ENCODE results near the gene ZNF26. TPM values are rescaled to one million over a fixed set of nuclear protein-coding genes. Genes with fewer than 3 reads are reported as not detected.

ZNF26 gene
- total and polyA plus RNA-seq, 10 of the 15 experiments (the other 5 are each of a cell fraction or from before 2014, with no cell fraction given), result 1.00 to 17.1 (median 10.5) TPM

DNA sequence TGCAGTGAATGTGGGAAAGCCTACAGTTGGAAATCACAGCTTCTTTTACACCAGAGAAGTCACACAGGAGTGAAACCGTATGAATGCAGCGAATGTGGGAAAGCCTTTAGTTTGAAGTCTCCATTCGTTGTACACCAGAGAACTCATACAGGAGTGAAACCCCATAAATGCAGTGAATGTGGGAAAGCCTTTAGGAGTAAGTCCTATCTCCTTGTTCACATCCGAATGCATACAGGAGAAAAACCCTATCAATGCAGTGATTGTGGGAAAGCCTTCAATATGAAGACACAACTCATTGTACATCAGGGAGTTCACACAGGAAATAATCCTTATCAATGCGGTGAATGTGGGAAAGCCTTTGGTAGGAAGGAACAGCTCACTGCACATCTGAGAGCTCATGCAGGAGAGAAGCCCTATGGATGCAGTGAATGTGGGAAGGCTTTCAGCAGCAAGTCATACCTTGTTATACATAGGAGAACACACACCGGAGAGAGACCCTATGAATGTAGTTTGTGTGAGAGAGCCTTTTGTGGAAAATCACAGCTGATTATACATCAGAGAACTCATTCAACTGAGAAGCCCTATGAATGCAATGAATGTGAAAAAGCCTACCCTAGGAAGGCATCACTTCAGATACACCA lies 24.6 kb downstream of the ZNF26 start:
- no peak overlapping the region for H3K27ac ChIP-seq (ENCODE audit: control insufficient read depth, insufficient read depth)
- H4K20me1 ChIP-seq (ENCODE audit: control insufficient read depth, insufficient read depth), result no peaks in the 10 kb centered on the region
- RAD21 ChIA-PET (ENCODE audit: unreplicated experiment), result no interaction called here
- no peaks in the 10 kb centered on the region for H3K4me1 ChIP-seq (ENCODE audit: control insufficient read depth, insufficient read depth, low read length)
- POLR2A ChIA-PET, result no interaction called here
- no peak overlapping the region for H3K4me3 ChIP-seq
- no peak for FAIRE-seq
- in situ Hi-C loops (cut with MboI), result no loop called here
- peak; percentile 56 for TF ChIP-seq KLF5 (IDR thresholded peaks at IDR 0.05; ENCODE audit: partially characterized antibody)
- peak; percentile 44; the same call in 1 of the 2 replicates for TF ChIP-seq CBX5 (IDR thresholded peaks at IDR 0.05; ENCODE audit: low read depth)
- peak; percentile 63 for TF ChIP-seq ZNF274 (IDR thresholded peaks at IDR 0.05; ENCODE audit: insufficient read depth, insufficient read length)
- TF ChIP-seq, protein P1, sequence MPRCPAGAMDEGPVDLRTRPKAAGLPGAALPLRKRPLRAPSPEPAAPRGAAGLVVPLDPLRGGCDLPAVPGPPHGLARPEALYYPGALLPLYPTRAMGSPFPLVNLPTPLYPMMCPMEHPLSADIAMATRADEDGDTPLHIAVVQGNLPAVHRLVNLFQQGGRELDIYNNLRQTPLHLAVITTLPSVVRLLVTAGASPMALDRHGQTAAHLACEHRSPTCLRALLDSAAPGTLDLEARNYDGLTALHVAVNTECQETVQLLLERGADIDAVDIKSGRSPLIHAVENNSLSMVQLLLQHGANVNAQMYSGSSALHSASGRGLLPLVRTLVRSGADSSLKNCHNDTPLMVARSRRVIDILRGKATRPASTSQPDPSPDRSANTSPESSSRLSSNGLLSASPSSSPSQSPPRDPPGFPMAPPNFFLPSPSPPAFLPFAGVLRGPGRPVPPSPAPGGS (IDR thresholded peaks at IDR 0.05; ENCODE audit: borderline replicate concordance, insufficient read depth, low read depth, low read length, poor library complexity, severe bottlenecking), result no peak
- TF ChIP-seq, protein P2, sequence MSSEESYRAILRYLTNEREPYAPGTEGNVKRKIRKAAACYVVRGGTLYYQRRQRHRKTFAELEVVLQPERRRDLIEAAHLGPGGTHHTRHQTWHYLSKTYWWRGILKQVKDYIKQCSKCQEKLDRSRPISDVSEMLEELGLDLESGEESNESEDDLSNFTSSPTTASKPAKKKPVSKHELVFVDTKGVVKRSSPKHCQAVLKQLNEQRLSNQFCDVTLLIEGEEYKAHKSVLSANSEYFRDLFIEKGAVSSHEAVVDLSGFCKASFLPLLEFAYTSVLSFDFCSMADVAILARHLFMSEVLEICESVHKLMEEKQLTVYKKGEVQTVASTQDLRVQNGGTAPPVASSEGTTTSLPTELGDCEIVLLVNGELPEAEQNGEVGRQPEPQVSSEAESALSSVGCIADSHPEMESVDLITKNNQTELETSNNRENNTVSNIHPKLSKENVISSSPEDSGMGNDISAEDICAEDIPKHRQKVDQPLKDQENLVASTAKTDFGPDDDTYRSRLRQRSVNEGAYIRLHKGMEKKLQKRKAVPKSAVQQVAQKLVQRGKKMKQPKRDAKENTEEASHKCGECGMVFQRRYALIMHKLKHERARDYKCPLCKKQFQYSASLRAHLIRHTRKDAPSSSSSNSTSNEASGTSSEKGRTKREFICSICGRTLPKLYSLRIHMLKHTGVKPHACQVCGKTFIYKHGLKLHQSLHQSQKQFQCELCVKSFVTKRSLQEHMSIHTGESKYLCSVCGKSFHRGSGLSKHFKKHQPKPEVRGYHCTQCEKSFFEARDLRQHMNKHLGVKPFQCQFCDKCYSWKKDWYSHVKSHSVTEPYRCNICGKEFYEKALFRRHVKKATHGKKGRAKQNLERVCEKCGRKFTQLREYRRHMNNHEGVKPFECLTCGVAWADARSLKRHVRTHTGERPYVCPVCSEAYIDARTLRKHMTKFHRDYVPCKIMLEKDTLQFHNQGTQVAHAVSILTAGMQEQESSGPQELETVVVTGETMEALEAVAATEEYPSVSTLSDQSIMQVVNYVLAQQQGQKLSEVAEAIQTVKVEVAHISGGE (CRISPR knock-in tag; IDR thresholded peaks at IDR 0.05), result no peak
- H3K79me2 ChIP-seq (ENCODE audit: control insufficient read depth, insufficient read depth, low read length), result no peaks in the 10 kb centered on the region
- no peak overlapping the region for H2AFZ ChIP-seq (ENCODE audit: control insufficient read depth, low read depth, low read length)
- no peak for DNase-seq (ENCODE audit: low read depth, low spot score)
- WGBS (ENCODE audit: insufficient coverage, insufficient replicate concordance, low lambda C conversion rate, missing lambda C conversion rate), result 100% methylated on average over 6 of the region's 6 CpGs
- no peak overlapping the region for H3K9ac ChIP-seq (ENCODE audit: control insufficient read depth, insufficient read depth, low read length)
- CTCF ChIA-PET, result no interaction called here
- no TSS peak for BruUV-seq (replicated peaks)
- H3K4me2 ChIP-seq (ENCODE audit: control insufficient read depth, insufficient read depth), result no peak overlapping the region
- no peaks in the 10 kb centered on the region for H3K27me3 ChIP-seq (replicated peaks in 1 of 2; ENCODE audit: control insufficient read depth in 2 of 2, insufficient read depth in 2 of 2, low read length in 1 of 2)
- SMC1A ChIA-PET (ENCODE audit: uncharacterized antibody, unreplicated experiment), result no interaction called here
- peaks cover 57% of the 10 kb centered on the region for H3K9me3 ChIP-seq (replicated peaks; ENCODE audit: control insufficient read depth, insufficient read depth, low read length)
- intact Hi-C loops (cut with micrococcal nuclease; ENCODE audit: unreplicated experiment), result no loop called here
- H3K36me3 ChIP-seq (ENCODE audit: control insufficient read depth in 2 of 2, insufficient read depth in 2 of 2, low read length in 1 of 2), result peaks cover 17 to 25% of the 10 kb centered on the region in 2 experiments
- ATAC-seq, result no peak
